Trophoblast cell (in vitro differentiated cells and primary cell): ENCODE data around the gene PRKAG1.
A peak's percentile ranks its signal among the peaks of the same experiment; 100 is the strongest.

ENCODE experiments used
- DNase-seq, 2 donors: peaks; one replicate each; pipeline ENCODE4 v3.0.0-alpha.2; 2016
- H2AFZ ChIP-seq: 2 replicates; pipeline ENCODE4 v1.6.1; 2013; ENCODE audit warnings: low read length, moderate library complexity, mild to moderate bottlenecking; ENCODE audit not compliant: insufficient read depth, poor library complexity
- H2AK5ac ChIP-seq: 2 replicates; pipeline ENCODE4 v1.6.1; 2013; ENCODE audit warnings: mild to moderate bottlenecking, low read length
- H2BK120ac ChIP-seq: 2 replicates; pipeline ENCODE4 v1.6.1; 2013; ENCODE audit warnings: low read length, mild to moderate bottlenecking, moderate library complexity; ENCODE audit not compliant: insufficient read depth, poor library complexity
- H2BK12ac ChIP-seq: 2 replicates; pipeline ENCODE4 v1.6.1; 2013; ENCODE audit warnings: mild to moderate bottlenecking, low read length, moderate library complexity
- H2BK5ac ChIP-seq: 2 replicates; pipeline ENCODE4 v1.6.1; 2013; ENCODE audit warnings: low read length, low read depth, moderate library complexity, mild to moderate bottlenecking; ENCODE audit not compliant: poor library complexity
- H3K14ac ChIP-seq: 2 replicates; pipeline ENCODE4 v1.6.1; 2013; ENCODE audit warnings: mild to moderate bottlenecking, low read length
- H3K18ac ChIP-seq: 2 replicates; pipeline ENCODE4 v1.6.1; 2013; ENCODE audit warnings: mild to moderate bottlenecking, low read length
- H3K23ac ChIP-seq: 2 replicates; pipeline ENCODE4 v1.6.1; 2013; ENCODE audit warnings: low read length
- H3K27ac ChIP-seq: 2 replicates; pipeline ENCODE4 v1.5.1; 2013; ENCODE audit warnings: low read depth, mild to moderate bottlenecking, inconsistent platforms, low read length, moderate library complexity
- H3K27me3 ChIP-seq: 2 replicates; pipeline ENCODE4 v1.6.1; 2013; ENCODE audit warnings: inconsistent platforms, mild to moderate bottlenecking, low read length, moderate library complexity; ENCODE audit not compliant: insufficient read depth
- H3K36me3 ChIP-seq, 2 experiments: 1 replicate in 1 of 2; 2 replicates in 1 of 2; pipeline ENCODE4 v1.6.1; 2013; ENCODE audit warnings: low read length in 2 of 2, mild to moderate bottlenecking in 2 of 2, moderate library complexity in 1 of 2; ENCODE audit not compliant: insufficient read depth in 2 of 2, control insufficient read depth in 1 of 2
- H3K4ac ChIP-seq: 2 replicates; pipeline ENCODE4 v1.6.1; 2013; ENCODE audit warnings: low read depth, mild to moderate bottlenecking, low read length, moderate library complexity
- H3K4me1 ChIP-seq, 2 experiments: 1 replicate in 1 of 2; 2 replicates in 1 of 2; pipeline ENCODE4 v1.6.1; 2013; ENCODE audit warnings: low read length in 2 of 2, mild to moderate bottlenecking in 2 of 2, moderate library complexity in 1 of 2; ENCODE audit not compliant: insufficient read depth in 2 of 2, control insufficient read depth in 1 of 2
- H3K4me2 ChIP-seq: 2 replicates; pipeline ENCODE4 v1.6.1; 2013; ENCODE audit warnings: inconsistent platforms, mild to moderate bottlenecking, low read length, moderate library complexity
- H3K4me3 ChIP-seq: 2 replicates; pipeline ENCODE4 v1.5.1; 2013; ENCODE audit warnings: mild to moderate bottlenecking, low read depth, low read length, inconsistent platforms
- H3K79me1 ChIP-seq: one replicate; pipeline ENCODE4 v1.6.1; 2013; ENCODE audit warnings: low read length
- H3K79me2 ChIP-seq: 2 replicates; pipeline ENCODE4 v1.6.1; 2013; ENCODE audit warnings: low read length, mild to moderate bottlenecking; ENCODE audit not compliant: control insufficient read depth, insufficient read depth, poor library complexity
- H3K9ac ChIP-seq: 2 replicates; pipeline ENCODE4 v1.6.1; 2013; ENCODE audit warnings: mild to moderate bottlenecking, low read length
- H3K9me3 ChIP-seq: 2 replicates; pipeline ENCODE4 v1.6.1; 2013; ENCODE audit warnings: low read depth, mild to moderate bottlenecking, control low read depth, inconsistent platforms, low read length; ENCODE audit not compliant: insufficient read depth
- H4K12ac ChIP-seq: 2 replicates; pipeline ENCODE4 v1.6.1; 2013; ENCODE audit warnings: low read depth, mild to moderate bottlenecking, low read length, moderate library complexity
- H4K8ac ChIP-seq: 2 replicates; pipeline ENCODE4 v1.6.1; 2013; ENCODE audit warnings: low read depth, mild to moderate bottlenecking, low read length, moderate library complexity
- H4K91ac ChIP-seq: one replicate; pipeline ENCODE4 v1.6.1; 2013; ENCODE audit warnings: low read depth, mild to moderate bottlenecking, low read length, moderate library complexity
- whole genome bisulfite sequencing: extraction: QIAGEN DNeasy Blood & Tissue Kit; methylation state at CpG from one replicate; pipeline ENCODE4 v1.1.7; 2013; ENCODE audit warnings: missing lambda C conversion rate; ENCODE audit not compliant: insufficient read length, insufficient coverage; ENCODE audit errors: extremely low coverage; 5-methylcytosine and 5-hydroxymethylcytosine counted together

The PRKAG1 gene

DNA sequence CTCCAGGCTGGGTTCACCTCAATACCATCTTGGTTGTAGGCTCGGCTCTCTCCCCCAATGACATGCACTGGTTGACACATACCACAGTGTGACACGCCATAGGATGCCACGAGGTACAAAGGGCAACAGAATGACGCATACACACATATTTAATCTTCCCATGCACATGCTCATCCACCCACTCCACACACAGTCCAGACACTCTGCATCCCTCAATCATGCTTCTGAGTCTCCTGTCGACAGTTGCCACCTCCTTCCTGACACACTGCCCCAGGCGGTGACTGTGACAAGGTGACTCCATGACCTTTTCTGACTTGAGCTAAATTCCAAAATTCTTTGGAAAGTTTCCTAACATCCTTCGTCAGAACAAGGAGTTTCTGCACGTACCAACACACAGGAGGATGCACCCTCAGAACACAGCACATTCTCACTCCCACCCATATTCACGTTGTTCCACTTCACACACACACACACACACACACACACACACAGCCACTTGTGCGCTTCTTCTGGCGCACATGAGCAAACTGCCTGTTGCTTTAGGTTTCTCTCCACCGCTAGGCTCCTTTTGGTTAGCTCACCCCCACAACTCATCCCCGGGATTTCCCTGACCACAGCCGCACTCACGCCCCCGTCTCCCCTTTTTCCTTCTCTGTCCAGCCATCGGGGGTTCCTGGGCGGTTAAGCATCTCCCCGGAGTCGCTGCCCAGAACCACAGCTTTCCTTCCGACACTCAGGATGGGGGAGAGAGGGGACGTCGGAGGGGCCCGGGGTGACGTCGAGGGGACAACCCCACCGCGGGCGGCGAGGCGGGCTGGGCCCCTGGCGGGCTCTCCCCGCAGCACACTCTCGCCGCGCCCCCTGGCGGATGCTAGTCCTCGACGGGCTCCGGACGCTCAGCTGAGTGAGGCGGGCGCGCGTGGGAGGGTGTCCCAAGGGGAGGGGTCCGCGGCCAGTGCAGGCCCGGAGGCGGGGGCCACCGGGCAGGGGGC, 41.0 kb downstream of the PRKAG1 start:
- Histone ChIP-seq H4K12ac (no peak overlapping the region), H3K23ac (no peak overlapping the region), H4K91ac (no peak overlapping the region), H4K8ac (no peak overlapping the region), H3K9ac (no peak overlapping the region), H2BK12ac (no peak overlapping the region), H3K4ac (no peak overlapping the region), H3K4me2 (no peak overlapping the region), H2BK5ac (no peak overlapping the region), H2AK5ac (no peak overlapping the region), H3K18ac (no peak overlapping the region), H3K27me3 (peaks cover 81% of the 10 kb centered on the region), H3K27ac (no peak overlapping the region), H3K4me1 (peaks cover 24 to 35% of the 10 kb centered on the region in 2 experiments), H3K36me3 (no peaks in the 10 kb centered on the region), H2BK120ac (no peak overlapping the region), H2AFZ (no peak overlapping the region), H3K14ac (no peak overlapping the region), H3K4me3 (no peak overlapping the region), H3K79me2 (no peaks in the 10 kb centered on the region), H3K9me3 (peaks cover 9% of the 10 kb centered on the region), H3K79me1 (no peaks in the 10 kb centered on the region)
- DNase-seq = peak; percentile 84 to 94
- WGBS = no CpG with 5 or more reads among the region's 50 CpGs

- H3K79me1 ChIP-seq = no peaks in the 10 kb centered on the region
- no peak overlapping the region for H2AK5ac ChIP-seq
- no peak overlapping the region for H2BK12ac ChIP-seq
- no peak overlapping the region for H2BK5ac ChIP-seq
- H4K8ac ChIP-seq = no peak overlapping the region
- no peak overlapping the region for H3K18ac ChIP-seq
- peaks cover 78% of the 10 kb centered on the region for H3K27me3 ChIP-seq
- no peak overlapping the region for H3K4me3 ChIP-seq
- H3K79me2 ChIP-seq = no peaks in the 10 kb centered on the region
- H3K27ac ChIP-seq = no peak overlapping the region
- H3K14ac ChIP-seq = no peak overlapping the region
- H3K36me3 ChIP-seq = no peaks in the 10 kb centered on the region
- H4K12ac ChIP-seq = no peak overlapping the region
- WGBS = no CpG with 5 or more reads among the region's 19 CpGs
- no peak overlapping the region for H3K23ac ChIP-seq
- H3K9ac ChIP-seq = no peak overlapping the region
- H2BK120ac ChIP-seq = no peak overlapping the region
- H3K4me1 ChIP-seq = peaks cover 11 to 30% of the 10 kb centered on the region in 2 experiments
- H2AFZ ChIP-seq = no peak overlapping the region
- H3K4ac ChIP-seq = no peak overlapping the region
- H4K91ac ChIP-seq = no peak overlapping the region
- DNase-seq = peak in 1 of 2 donors; percentile 48
- no peak overlapping the region for H3K4me2 ChIP-seq
- peaks cover 6% of the 10 kb centered on the region for H3K9me3 ChIP-seq
Observed at GRCh38 chr12:48973941-48974673, 44.5 kb downstream of the PRKAG1 start.

- no peak overlapping the region for H3K18ac ChIP-seq
- H3K14ac ChIP-seq = no peak overlapping the region
- H3K4me1 ChIP-seq = peaks cover 8 to 27% of the 10 kb centered on the region in 2 experiments
- WGBS = no CpG with 5 or more reads among the region's 12 CpGs
- no peak overlapping the region for H3K4me3 ChIP-seq
- H2BK12ac ChIP-seq = no peak overlapping the region
- no peak overlapping the region for H2BK120ac ChIP-seq
- H2AK5ac ChIP-seq = no peak overlapping the region
- H4K8ac ChIP-seq = no peak overlapping the region
- no peaks in the 10 kb centered on the region for H3K79me2 ChIP-seq
- H3K23ac ChIP-seq = no peak overlapping the region
- no peak overlapping the region for H2AFZ ChIP-seq
- peaks cover 73% of the 10 kb centered on the region for H3K27me3 ChIP-seq
- H3K27ac ChIP-seq = no peak overlapping the region
- H3K79me1 ChIP-seq = no peaks in the 10 kb centered on the region
- no peak overlapping the region for H3K9ac ChIP-seq
- H3K4me2 ChIP-seq = no peak overlapping the region
- no peaks in the 10 kb centered on the region for H3K36me3 ChIP-seq
- H2BK5ac ChIP-seq = no peak overlapping the region
- no peak overlapping the region for H4K91ac ChIP-seq
- no peak overlapping the region for H4K12ac ChIP-seq
- peak; percentile 93 to 97 for DNase-seq
- no peak overlapping the region for H3K4ac ChIP-seq
- peaks cover 4% of the 10 kb centered on the region for H3K9me3 ChIP-seq
Observed at GRCh38 chr12:48973531-48973930, 45.0 kb downstream of the PRKAG1 start.

GRCh38 chr12:48972952-48973483, 45.6 kb downstream of the PRKAG1 start:
- H2AK5ac ChIP-seq = no peak overlapping the region
- no peak overlapping the region for H3K9ac ChIP-seq
- H3K4me2 ChIP-seq = no peak overlapping the region
- no peak overlapping the region for H3K4me3 ChIP-seq
- H3K23ac ChIP-seq = no peak overlapping the region
- H4K12ac ChIP-seq = no peak overlapping the region
- H3K4ac ChIP-seq = no peak overlapping the region
- no CpG with 5 or more reads among the region's 3 CpGs for WGBS
- no peak overlapping the region for H2BK12ac ChIP-seq
- no peak overlapping the region for H2AFZ ChIP-seq
- peaks cover 3% of the 10 kb centered on the region for H3K9me3 ChIP-seq
- H3K27me3 ChIP-seq = peaks cover 68% of the 10 kb centered on the region
- H3K79me2 ChIP-seq = no peaks in the 10 kb centered on the region
- DNase-seq = no peak
- no peak overlapping the region for H2BK5ac ChIP-seq
- no peak overlapping the region for H3K27ac ChIP-seq
- no peak overlapping the region for H3K14ac ChIP-seq
- no peak overlapping the region for H3K18ac ChIP-seq
- no peak overlapping the region for H4K91ac ChIP-seq
- no peak overlapping the region for H2BK120ac ChIP-seq
- no peaks in the 10 kb centered on the region for H3K79me1 ChIP-seq
- no peak overlapping the region for H4K8ac ChIP-seq
- peaks cover 5 to 23% of the 10 kb centered on the region in 2 experiments for H3K4me1 ChIP-seq
- H3K36me3 ChIP-seq = no peaks in the 10 kb centered on the region
